HuH-7 (cell line): ENCODE data around the gene FCGBP.

Experiments used
- DNase-seq: peaks from one replicate; pipeline ENCODE4 v3.0.0; 2011; ENCODE audit warnings: low spot score

The FCGBP gene

GRCh38 chr19:39946532-39946931 lies 12.1 kb upstream of the FCGBP start:
- no peak for DNase-seq

GRCh38 chr19:39943586-39943985 lies 9.2 kb upstream of the FCGBP start:
- no peak for DNase-seq

GRCh38 chr19:39942366-39942730 lies 7.9 kb upstream of the FCGBP start:
- no peak for DNase-seq

- no peak for DNase-seq
Observed at GRCh38 chr19:39941615-39942365, 7.4 kb upstream of the FCGBP start.

GRCh38 chr19:39941151-39941550 lies 6.7 kb upstream of the FCGBP start:
- no peak for DNase-seq

- DNase-seq = no peak
Observed at GRCh38 chr19:39940221-39940833, 5.9 kb upstream of the FCGBP start.

GRCh38 chr19:39939556-39939955 lies 5.1 kb upstream of the FCGBP start:
- no peak for DNase-seq

GRCh38 chr19:39937787-39938186 lies 3.4 kb upstream of the FCGBP start:
- no peak for DNase-seq

GRCh38 chr19:39937094-39937720 lies 2.8 kb upstream of the FCGBP start:
- DNase-seq = no peak

- DNase-seq = no peak
Observed at GRCh38 chr19:39936622-39937021, 2.2 kb upstream of the FCGBP start.

- no peak for DNase-seq
Observed at GRCh38 chr19:39936020-39936419, 1.6 kb upstream of the FCGBP start.

GRCh38 chr19:39935364-39935661 lies 879 bp upstream of the FCGBP start:
- DNase-seq = no peak

- DNase-seq = no peak
Observed at GRCh38 chr19:39929750-39930149, 4.7 kb downstream of the FCGBP start.

GRCh38 chr19:39928357-39928725 lies 6.1 kb downstream of the FCGBP start:
- no peak for DNase-seq

GRCh38 chr19:39927524-39928356 lies 6.7 kb downstream of the FCGBP start:
- no peak for DNase-seq

- no peak for DNase-seq
Observed at GRCh38 chr19:39927076-39927475, 7.4 kb downstream of the FCGBP start.

GRCh38 chr19:39926170-39926760 lies 8.2 kb downstream of the FCGBP start:
- no peak for DNase-seq

GRCh38 chr19:39924952-39925351 lies 9.5 kb downstream of the FCGBP start:
- no peak for DNase-seq

GRCh38 chr19:39924389-39924788 lies 10.0 kb downstream of the FCGBP start:
- no peak for DNase-seq

- no peak for DNase-seq
Observed at GRCh38 chr19:39923862-39924261, 10.6 kb downstream of the FCGBP start.

GRCh38 chr19:39919976-39920375 lies 14.5 kb downstream of the FCGBP start:
- no peak for DNase-seq

- no peak for DNase-seq
Observed at GRCh38 chr19:39918183-39918651, 16.2 kb downstream of the FCGBP start.
